KMS-11 (cell line): ENCODE results near the gene MC3R.
"Not testable (repeated sequence)": the region's sequence is repeated elsewhere in the genome, so short reads cannot be mapped to it uniquely, and the experiment has no call there.

Source experiments
- H2AFZ ChIP-seq: fragments of 200-600 bp; sonication (generic); 2 replicates; pipeline ENCODE4 v1.6.1; 2016; ENCODE audit warnings: antibody characterized with exemption, mixed run types, low read depth
- H3K27ac ChIP-seq: fragments of 200-600 bp; sonication (generic); 2 replicates; pipeline ENCODE4 v1.6.1; 2016; ENCODE audit warnings: mild to moderate bottlenecking, mixed run types
- H3K27me3 ChIP-seq: fragments of 200-600 bp; sonication (generic); 2 replicates; pipeline ENCODE4 v1.6.1; 2017; ENCODE audit warnings: mild to moderate bottlenecking, low read depth, mixed run types, moderate library complexity; ENCODE audit not compliant: insufficient read depth
- H3K36me3 ChIP-seq: fragments of 200-600 bp; sonication (generic); 2 replicates; pipeline ENCODE4 v1.6.1; 2017; ENCODE audit warnings: mild to moderate bottlenecking, mixed run types; ENCODE audit not compliant: insufficient read depth
- H3K4me1 ChIP-seq: fragments of 200-600 bp; sonication (generic); 2 replicates; pipeline ENCODE4 v1.6.1; 2016; ENCODE audit warnings: mild to moderate bottlenecking, low read depth, mixed run types; ENCODE audit not compliant: poor library complexity, severe bottlenecking
- H3K4me2 ChIP-seq: fragments of 200-600 bp; sonication (generic); 2 replicates; pipeline ENCODE4 v1.7.0; 2016; ENCODE audit warnings: mild to moderate bottlenecking, mixed run types
- H3K4me3 ChIP-seq: fragments of 200-600 bp; sonication (generic); IDR thresholded peaks from 2 replicates; pipeline ENCODE4 v1.6.1; 2017; ENCODE audit warnings: low read depth, low read length, mixed read lengths; ENCODE audit not compliant: insufficient read depth
- H3K79me2 ChIP-seq: fragments of 200-600 bp; sonication (generic); 2 replicates; pipeline ENCODE4 v1.6.1; 2016; ENCODE audit warnings: low read depth, mixed run types; ENCODE audit not compliant: insufficient read depth
- H3K9ac ChIP-seq: fragments of 200-600 bp; sonication (generic); 2 replicates; pipeline ENCODE4 v1.6.1; 2016; ENCODE audit warnings: mild to moderate bottlenecking, mixed run types
- H4K20me1 ChIP-seq: fragments of 200-600 bp; sonication (generic); 2 replicates; pipeline ENCODE4 v1.6.1; 2016; ENCODE audit warnings: mild to moderate bottlenecking, mixed run types; ENCODE audit not compliant: insufficient read depth
- CTCF ChIP-seq: fragments of 200-600 bp; sonication (generic); conservative IDR thresholded peaks from 2 replicates; pipeline ENCODE4 v1.6.1; 2017; ENCODE audit warnings: low read depth, mild to moderate bottlenecking, antibody characterized with exemption, low read length, moderate library complexity, mixed read lengths

The MC3R gene

GRCh38 chr20:56213321-56213720 is 35.2 kb upstream of the MC3R start:
- Histone ChIP-seq H3K4me3 (no peak overlapping the region), H3K79me2 (no peaks in the 10 kb centered on the region), H3K4me1 (no peaks in the 10 kb centered on the region), H4K20me1 (no peaks in the 10 kb centered on the region), H3K36me3 (no peaks in the 10 kb centered on the region), H3K9ac (no peak overlapping the region), H3K27ac (no peak overlapping the region), H2AFZ (no peak overlapping the region), H3K4me2 (no peak overlapping the region), H3K27me3 (no peaks in the 10 kb centered on the region)
- TF ChIP-seq CTCF, result no peak

- H3K4me3 ChIP-seq, result no peak overlapping the region
- no peak overlapping the region for H2AFZ ChIP-seq
- no peaks in the 10 kb centered on the region for H3K27me3 ChIP-seq
- no peak overlapping the region for H3K27ac ChIP-seq
- no peak overlapping the region for H3K9ac ChIP-seq
- H4K20me1 ChIP-seq, result no peaks in the 10 kb centered on the region
- H3K4me2 ChIP-seq, result no peak overlapping the region
- no peaks in the 10 kb centered on the region for H3K4me1 ChIP-seq
- no peaks in the 10 kb centered on the region for H3K36me3 ChIP-seq
- TF ChIP-seq CTCF, result no peak
- H3K79me2 ChIP-seq, result no peaks in the 10 kb centered on the region
These were observed 33.4 kb upstream of the MC3R start for GRCh38 chr20:56215115-56215514.

- Histone ChIP-seq H3K79me2 (no peaks in the 10 kb centered on the region), H3K4me1 (no peaks in the 10 kb centered on the region), H4K20me1 (no peaks in the 10 kb centered on the region), H3K4me2 (no peak overlapping the region), H2AFZ (no peak overlapping the region), H3K9ac (no peak overlapping the region), H3K27me3 (no peaks in the 10 kb centered on the region), H3K4me3 (no peak overlapping the region), H3K36me3 (no peaks in the 10 kb centered on the region), H3K27ac (no peak overlapping the region)
- no peak for TF ChIP-seq CTCF
These were observed 30.7 kb upstream of the MC3R start for GRCh38 chr20:56217829-56218228.

- H3K27ac ChIP-seq, H3K4me1 ChIP-seq, H4K20me1 ChIP-seq, H3K79me2 ChIP-seq, H3K27me3 ChIP-seq, H3K9ac ChIP-seq, H2AFZ ChIP-seq, H3K4me3 ChIP-seq, H3K4me2 ChIP-seq, H3K36me3 ChIP-seq: not testable (repeated sequence)
These were observed 27.3 kb upstream of the MC3R start for GRCh38 chr20:56221186-56221585.

- H3K9ac ChIP-seq, result no peak overlapping the region
- no peak overlapping the region for H2AFZ ChIP-seq
- H3K27me3 ChIP-seq, result no peaks in the 10 kb centered on the region
- no peak for TF ChIP-seq CTCF
- no peaks in the 10 kb centered on the region for H4K20me1 ChIP-seq
- no peaks in the 10 kb centered on the region for H3K36me3 ChIP-seq
- H3K4me3 ChIP-seq, result no peak overlapping the region
- no peak overlapping the region for H3K4me2 ChIP-seq
- no peak overlapping the region for H3K27ac ChIP-seq
- no peaks in the 10 kb centered on the region for H3K79me2 ChIP-seq
- no peaks in the 10 kb centered on the region for H3K4me1 ChIP-seq
These were observed 26.3 kb upstream of the MC3R start for GRCh38 chr20:56222201-56222600.
